Muscle of leg (tissue), 11 donors: ENCODE results near the gene EDN3. TPM values are rescaled to one million over a fixed set of nuclear protein-coding genes. Genes with fewer than 3 reads are reported as not detected.
"Not testable (repeated sequence)": the region's sequence is repeated elsewhere in the genome, so short reads cannot be mapped to it uniquely, and the experiment has no call there.

ENCODE experiments used
- DNase-seq: peaks from one replicate; pipeline ENCODE4 v3.0.0; 2013
- H3K27ac ChIP-seq: one replicate; pipeline ENCODE4 v1.5.1; 2013; ENCODE audit warnings: mild to moderate bottlenecking, low read length, control low read depth
- H3K27me3 ChIP-seq: one replicate; pipeline ENCODE4 v1.6.1; 2013; ENCODE audit warnings: low read length; ENCODE audit not compliant: control insufficient read depth, insufficient read depth
- H3K36me3 ChIP-seq: one replicate; pipeline ENCODE4 v1.6.1; 2013; ENCODE audit warnings: low read length; ENCODE audit not compliant: control insufficient read depth, insufficient read depth
- H3K4me1 ChIP-seq: one replicate; pipeline ENCODE4 v1.6.1; 2013; ENCODE audit warnings: low read length; ENCODE audit not compliant: control insufficient read depth, insufficient read depth
- H3K4me3 ChIP-seq: one replicate; pipeline ENCODE4 v1.5.1; 2013; ENCODE audit warnings: low read length, control low read depth
- H3K9me3 ChIP-seq: replicated peaks from 2 replicates; pipeline ENCODE4 v1.6.1; 2013; ENCODE audit warnings: low read depth, low read length; ENCODE audit not compliant: control insufficient read depth
- WGBS: methylation state at CpG from one replicate; pipeline ENCODE4 v1.1.5; 2013; ENCODE audit warnings: missing lambda C conversion rate; ENCODE audit not compliant: insufficient coverage; 5-methylcytosine and 5-hydroxymethylcytosine counted together
- polyA plus RNA-seq, 8 donors: library from polyadenylated mRNA; unstranded; fragments of 120-200 nt; gene quantifications; one replicate each; pipeline versions ENCODE4 v1.2.1 to v1.2.3, GENCODE V29; 2013; ENCODE audit warnings: inconsistent platforms in 1 of 8, low replicate concordance in 1 of 8; ENCODE audit not compliant: insufficient read length in 8 of 8, insufficient read depth in 1 of 8
- total RNA-seq: library from RNA; stranded (reverse); fragments of 120-200 nt; gene quantifications from one replicate; pipeline ENCODE4 v1.2.4, GENCODE V29; 2013

EDN3 gene
- total and polyA plus RNA-seq, 9 donors, result 17.9 to 42.2 (median 31.9) TPM

DNA sequence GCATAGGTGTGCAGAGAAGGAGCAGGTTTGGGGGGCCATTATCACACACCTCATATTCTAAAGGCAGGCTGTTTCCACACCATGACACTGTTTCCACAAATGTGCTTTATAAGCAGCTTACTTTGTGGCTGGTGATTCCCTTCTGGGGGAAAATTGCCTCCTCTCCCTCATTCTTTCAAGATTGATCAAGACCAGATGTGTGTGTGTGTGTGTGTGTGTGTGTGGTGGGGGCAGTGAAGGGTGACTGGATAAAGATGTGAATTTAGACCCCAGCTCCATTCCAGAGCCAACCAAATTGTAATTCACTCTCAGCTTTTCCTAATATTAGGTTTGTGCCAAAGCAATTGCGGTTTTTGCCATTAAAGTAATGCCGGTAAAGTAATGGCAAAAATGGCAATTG, 45.6 kb downstream of the EDN3 start:
- Histone ChIP-seq H3K9me3 (peaks cover 3% of the 10 kb centered on the region), H3K4me3 (no peak overlapping the region), H3K27me3 (peaks cover 2% of the 10 kb centered on the region), H3K4me1 (peaks cover 28% of the 10 kb centered on the region), H3K27ac (no peak overlapping the region), H3K36me3 (no peaks in the 10 kb centered on the region)
- DNase-seq, result no peak
- no CpG with 5 or more reads among the region's 2 CpGs for WGBS

DNA sequence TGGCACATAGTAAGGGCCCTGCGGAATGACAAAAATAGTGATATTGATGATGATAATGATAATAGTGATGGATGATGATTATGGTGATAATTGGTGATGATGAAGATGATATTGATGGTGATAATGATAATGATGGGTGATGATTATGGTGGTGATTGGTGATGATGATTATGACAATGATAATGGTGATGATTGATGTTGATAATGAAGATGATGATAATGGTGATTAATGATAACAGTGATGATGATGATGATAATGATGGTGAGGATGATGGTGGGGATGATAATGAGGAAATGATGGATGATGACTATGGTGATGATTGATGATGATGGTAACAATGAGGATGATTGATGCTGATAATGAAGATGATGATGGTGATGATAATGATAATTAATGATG, 48.9 kb downstream of the EDN3 start:
- no peak overlapping the region for H3K4me3 ChIP-seq
- peaks cover under 1% of the 10 kb centered on the region for H3K9me3 ChIP-seq
- WGBS, result 100% methylated on average over 1 of the region's 1 CpG
- DNase-seq, result no peak
- no peaks in the 10 kb centered on the region for H3K36me3 ChIP-seq
- peaks cover 2% of the 10 kb centered on the region for H3K27me3 ChIP-seq
- no peak overlapping the region for H3K27ac ChIP-seq
- no peaks in the 10 kb centered on the region for H3K4me1 ChIP-seq

DNA sequence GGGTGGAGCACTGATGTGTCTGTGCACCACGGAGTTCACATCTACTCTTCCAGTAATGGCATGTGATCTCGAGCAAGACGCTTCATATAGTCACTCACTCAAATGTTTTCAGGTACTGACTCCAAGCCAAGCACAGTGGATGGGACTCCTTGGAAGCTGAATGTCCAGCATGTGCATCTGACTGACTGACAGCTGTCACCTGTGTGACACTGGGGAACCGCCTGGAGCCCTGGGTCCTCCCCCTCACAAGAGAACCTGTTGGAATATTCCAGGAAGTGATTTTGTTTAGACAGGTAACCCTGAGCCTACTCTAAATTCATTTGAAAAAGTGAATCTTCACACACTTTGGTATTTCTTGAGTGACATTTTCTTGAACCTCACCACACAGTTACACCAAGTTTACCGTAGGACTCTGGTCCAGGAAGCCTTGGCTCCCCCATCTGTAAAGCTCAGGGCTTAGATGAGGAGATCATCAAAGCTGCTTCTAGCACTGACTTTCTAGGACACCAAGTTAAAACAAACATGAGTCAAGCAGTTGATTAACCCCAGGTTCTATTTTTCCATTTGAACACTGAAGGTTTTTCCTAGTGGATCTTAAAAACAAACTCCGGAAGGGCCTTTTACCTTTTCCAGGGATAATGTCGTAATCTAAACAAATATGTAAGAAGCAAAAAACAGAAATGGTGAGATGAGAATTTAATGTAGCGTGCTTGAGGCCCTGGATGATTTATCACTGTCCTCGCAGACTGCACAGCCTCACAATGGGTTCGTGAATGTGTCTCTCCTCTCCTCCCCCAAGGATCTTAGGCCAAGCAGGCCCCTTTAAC, 50.1 kb downstream of the EDN3 start:
- 66% methylated on average over 4 of the region's 10 CpGs for WGBS
- Histone ChIP-seq H3K36me3 (no peaks in the 10 kb centered on the region), H3K9me3 (no peaks in the 10 kb centered on the region), H3K27ac (no peak overlapping the region), H3K4me3 (no peak overlapping the region), H3K4me1 (no peaks in the 10 kb centered on the region), H3K27me3 (peaks cover 2% of the 10 kb centered on the region)
- no peak for DNase-seq

DNA sequence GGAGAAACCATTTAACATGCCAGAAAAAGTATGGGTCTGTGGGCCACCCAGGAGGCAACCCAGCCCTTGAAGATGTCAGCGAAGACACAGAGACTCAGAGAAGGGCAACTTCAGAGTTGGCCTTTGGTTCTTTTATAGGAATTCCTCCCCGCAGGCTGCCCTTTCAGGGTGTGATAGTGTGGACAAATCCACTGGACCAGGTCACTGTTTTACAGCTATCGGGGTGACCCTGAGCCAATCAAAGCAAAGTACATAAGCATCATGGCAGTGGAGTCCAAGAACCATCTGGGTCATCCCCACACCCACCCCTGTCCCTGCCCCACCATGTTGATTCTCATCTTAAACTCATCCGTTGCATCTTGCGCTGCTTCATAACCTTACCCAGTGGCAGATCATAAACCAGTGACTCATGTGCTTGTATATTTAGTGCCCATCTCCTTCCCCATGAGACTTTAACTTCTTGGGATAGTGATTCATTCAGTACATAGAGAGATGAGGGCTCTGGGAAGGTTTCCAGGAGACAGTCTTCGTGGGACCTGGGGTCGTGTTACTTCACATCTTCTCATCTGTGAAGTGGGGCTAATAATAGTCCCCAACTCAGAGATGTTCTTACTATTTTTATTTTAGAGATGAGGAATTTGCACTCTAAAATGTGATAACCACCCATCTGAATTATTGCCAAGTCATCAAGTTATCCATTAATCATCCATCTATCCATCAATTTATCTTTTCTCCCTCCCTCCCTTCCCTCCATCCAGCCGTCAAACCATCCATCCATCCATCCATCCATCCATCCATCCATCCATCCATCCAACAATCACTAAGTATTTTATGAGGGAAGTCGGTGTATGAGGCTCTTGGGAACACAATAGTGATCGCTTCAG, 51.0 kb downstream of the EDN3 start:
- 68% methylated on average over 3 of the region's 10 CpGs for WGBS
- no peak for DNase-seq
- Histone ChIP-seq H3K36me3 (no peaks in the 10 kb centered on the region), H3K4me1 (peaks cover 2% of the 10 kb centered on the region), H3K4me3 (no peak overlapping the region), H3K9me3 (no peaks in the 10 kb centered on the region), H3K27ac (no peak overlapping the region), H3K27me3 (peaks cover 2% of the 10 kb centered on the region)

DNA sequence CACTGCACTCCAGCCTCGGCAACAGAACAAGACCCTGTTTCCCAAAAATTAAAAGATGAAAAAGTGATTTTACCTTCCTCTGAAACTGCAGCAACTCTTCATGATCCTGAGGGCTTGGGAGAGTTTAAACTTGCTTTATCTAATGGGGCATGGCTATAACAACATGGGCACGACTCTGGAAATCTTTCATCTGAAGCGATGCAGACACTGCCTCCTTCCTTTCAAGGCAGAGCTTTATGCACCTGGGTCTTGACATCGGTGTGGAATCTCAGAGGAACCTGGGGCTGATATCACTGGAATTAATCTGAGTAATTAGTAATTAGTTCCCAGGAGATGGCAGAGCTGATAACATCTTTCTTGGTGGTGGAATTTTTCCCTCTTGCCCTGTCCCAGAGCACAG, 52.1 kb downstream of the EDN3 start:
- peaks cover 7% of the 10 kb centered on the region for H3K4me1 ChIP-seq
- H3K4me3 ChIP-seq, result no peak overlapping the region
- no peak for DNase-seq
- no peak overlapping the region for H3K27ac ChIP-seq
- peaks cover 4% of the 10 kb centered on the region for H3K27me3 ChIP-seq
- H3K36me3 ChIP-seq, result no peaks in the 10 kb centered on the region
- no peaks in the 10 kb centered on the region for H3K9me3 ChIP-seq
- 75% methylated on average over 2 of the region's 4 CpGs for WGBS

DNA sequence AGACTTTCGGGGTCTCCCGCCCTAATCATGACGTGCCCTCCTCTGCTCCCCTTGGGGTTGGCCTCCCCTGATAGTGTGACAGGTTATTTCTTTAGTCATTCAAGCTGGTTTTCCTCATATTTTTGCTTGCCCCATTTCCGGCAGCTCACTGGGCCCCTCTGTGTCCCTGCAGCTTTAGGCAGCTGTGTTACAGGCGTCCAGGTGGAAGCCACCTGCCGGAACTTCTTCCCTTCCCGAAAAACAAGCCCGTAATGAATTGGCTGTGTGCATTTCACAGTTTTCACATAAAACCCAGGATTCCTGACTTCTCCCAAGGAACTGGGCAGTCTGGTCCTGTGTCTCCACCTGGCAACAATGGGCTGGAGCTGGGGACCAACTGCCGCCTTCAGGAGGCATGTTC, 52.6 kb downstream of the EDN3 start:
- H3K4me1 ChIP-seq, result peaks cover 7% of the 10 kb centered on the region
- no peaks in the 10 kb centered on the region for H3K9me3 ChIP-seq
- peaks cover 5% of the 10 kb centered on the region for H3K27me3 ChIP-seq
- no peak for DNase-seq
- 32% methylated on average over 5 of the region's 9 CpGs for WGBS
- no peak overlapping the region for H3K27ac ChIP-seq
- no peak overlapping the region for H3K4me3 ChIP-seq
- H3K36me3 ChIP-seq, result no peaks in the 10 kb centered on the region

DNA sequence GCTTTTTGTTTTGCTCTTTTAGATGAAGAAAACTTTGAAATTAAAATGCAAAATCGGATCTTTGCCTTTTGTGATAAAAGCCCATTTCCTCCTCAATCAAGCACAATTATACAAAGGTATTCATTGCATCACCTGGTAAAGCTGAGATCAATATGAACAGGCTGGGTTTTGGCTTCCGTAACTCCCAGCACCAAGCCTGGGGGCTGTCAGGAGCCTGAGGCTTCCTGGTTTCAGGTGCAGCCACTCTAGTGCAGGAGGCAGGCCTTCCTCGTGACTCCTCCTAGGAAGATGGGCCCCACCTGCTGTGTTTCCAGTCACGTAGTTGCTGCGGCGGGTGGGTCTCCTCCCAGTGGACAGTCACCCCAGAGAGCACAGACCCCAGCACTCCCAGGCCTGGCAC, 54.0 kb downstream of the EDN3 start:
- WGBS, result 76% methylated on average over 5 of the region's 6 CpGs
- Histone ChIP-seq H3K27me3 (peaks cover 2% of the 10 kb centered on the region), H3K4me3 (no peak overlapping the region), H3K4me1 (peaks cover 7% of the 10 kb centered on the region), H3K9me3 (no peaks in the 10 kb centered on the region), H3K27ac (no peak overlapping the region), H3K36me3 (no peaks in the 10 kb centered on the region)
- DNase-seq, result no peak

DNA sequence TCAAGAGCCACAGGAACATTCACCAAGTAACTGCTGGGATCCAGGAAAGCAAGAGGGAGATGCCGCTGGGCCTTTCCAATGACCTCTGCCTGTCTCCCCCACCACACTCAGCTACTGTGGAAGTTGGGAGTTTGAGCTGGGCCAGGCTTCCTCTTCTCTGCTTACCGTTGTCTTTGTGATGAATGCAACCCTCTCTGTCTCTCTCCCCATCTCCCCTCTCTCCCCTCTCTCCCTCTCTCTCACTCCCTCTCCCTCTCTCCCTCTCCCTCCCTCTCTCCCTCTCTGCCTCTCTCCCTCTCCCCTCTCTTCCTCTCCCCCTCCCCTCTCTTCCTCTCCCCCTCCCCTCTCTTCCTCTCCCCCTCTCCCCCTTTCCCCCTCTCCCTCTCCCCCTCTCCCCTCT, 54.8 kb downstream of the EDN3 start:
- peaks cover 7% of the 10 kb centered on the region for H3K4me1 ChIP-seq
- no peak overlapping the region for H3K27ac ChIP-seq
- no peaks in the 10 kb centered on the region for H3K36me3 ChIP-seq
- peaks cover 2% of the 10 kb centered on the region for H3K27me3 ChIP-seq
- H3K9me3 ChIP-seq, result no peaks in the 10 kb centered on the region
- DNase-seq, result no peak
- no peak overlapping the region for H3K4me3 ChIP-seq
- 20% methylated on average over 1 of the region's 2 CpGs for WGBS

DNA sequence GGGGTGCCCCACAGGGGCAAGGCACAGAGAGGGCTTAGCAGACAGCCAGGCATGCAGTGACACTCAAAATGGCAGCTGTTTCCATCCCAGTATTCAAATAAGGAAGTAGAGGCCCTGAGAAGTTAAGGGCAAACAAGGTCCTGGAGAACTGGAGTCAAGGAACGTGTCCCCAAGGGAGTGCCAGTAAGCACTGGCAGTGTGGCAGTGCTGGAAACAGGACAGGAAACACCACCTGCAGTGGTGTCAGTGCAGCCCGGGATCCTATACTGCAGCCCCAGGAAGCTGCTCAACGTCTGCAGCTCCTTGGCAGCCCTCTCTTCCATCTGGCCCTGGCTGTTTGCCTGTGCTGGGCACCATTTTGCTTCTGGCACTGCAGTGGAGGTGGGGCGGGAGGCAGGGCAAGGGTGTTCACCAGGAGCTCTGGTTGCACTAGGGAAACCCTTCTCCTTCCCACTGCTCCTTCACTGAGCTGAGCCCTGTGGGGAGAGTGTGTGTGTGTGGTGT, 56.3 kb downstream of the EDN3 start:
- H3K27ac ChIP-seq, result no peak overlapping the region
- DNase-seq, result no peak
- H3K9me3 ChIP-seq, result no peaks in the 10 kb centered on the region
- 49% methylated on average over 3 of the region's 4 CpGs for WGBS
- no peak overlapping the region for H3K4me3 ChIP-seq
- H3K27me3 ChIP-seq, result peaks cover 11% of the 10 kb centered on the region
- no peaks in the 10 kb centered on the region for H3K36me3 ChIP-seq
- peaks cover 7% of the 10 kb centered on the region for H3K4me1 ChIP-seq

DNA sequence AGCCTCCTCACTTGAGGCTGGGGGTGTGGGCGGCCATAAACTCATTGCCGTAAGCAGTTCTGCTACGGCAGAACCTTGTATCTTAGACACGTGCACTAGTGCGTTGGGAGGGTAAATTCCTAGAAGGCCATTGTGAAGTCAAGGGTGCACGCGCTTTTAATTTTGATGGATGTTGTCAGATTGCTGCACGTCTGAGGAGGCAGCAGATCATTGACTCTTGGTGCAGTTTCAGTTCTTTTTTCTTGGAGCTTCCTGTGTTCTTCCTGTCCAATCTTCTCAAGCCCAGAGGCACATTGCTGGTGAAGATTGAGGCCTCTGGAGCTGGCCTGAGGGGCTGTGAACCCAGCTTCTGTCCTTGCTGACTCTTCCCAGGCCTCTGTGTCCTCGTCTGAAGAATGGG, 58.4 kb downstream of the EDN3 start:
- not testable (repeated sequence) for H3K9me3 ChIP-seq, H3K4me3 ChIP-seq, H3K27ac ChIP-seq, H3K36me3 ChIP-seq, DNase-seq, H3K4me1 ChIP-seq
- no CpG with 5 or more reads among the region's 9 CpGs for WGBS
- H3K27me3 ChIP-seq, result peaks cover 14% of the 10 kb centered on the region
